Mesendoderm (in vitro differentiated cells): Measurements from ENCODE around the gene P3H2.
A peak's percentile ranks its signal among the peaks of the same experiment; 100 is the strongest.

Experiments used
- DNase-seq: peaks from one replicate; pipeline ENCODE4 v3.0.0; 2013
- H2AK5ac ChIP-seq: 2 replicates; pipeline ENCODE4 v1.6.1; 2013; ENCODE audit warnings: low read length, inconsistent platforms
- H2BK120ac ChIP-seq: 2 replicates; pipeline ENCODE4 v1.6.1; 2013; ENCODE audit warnings: low read depth, mild to moderate bottlenecking, low read length, moderate library complexity, mixed read lengths
- H2BK15ac ChIP-seq: replicated peaks from 2 replicates; pipeline ENCODE4 v1.6.1; 2013; ENCODE audit warnings: low read depth, mild to moderate bottlenecking, moderate library complexity
- H2BK5ac ChIP-seq: 2 replicates; pipeline ENCODE4 v1.6.1; 2013; ENCODE audit warnings: low read length, inconsistent platforms
- H3K18ac ChIP-seq: 2 replicates; pipeline ENCODE4 v1.6.1; 2013; ENCODE audit warnings: mild to moderate bottlenecking, low read length, mixed read lengths
- H3K23ac ChIP-seq: one replicate; pipeline ENCODE4 v1.6.1; 2013; ENCODE audit warnings: low read length
- H3K27ac ChIP-seq: 2 replicates; pipeline ENCODE4 v1.5.1; 2013; ENCODE audit warnings: low read depth, mild to moderate bottlenecking, inconsistent platforms, low read length, moderate library complexity
- H3K27me3 ChIP-seq: 2 replicates; pipeline ENCODE4 v1.6.1; 2013; ENCODE audit warnings: low read length, control low read depth, mild to moderate bottlenecking, inconsistent platforms; ENCODE audit not compliant: insufficient read depth, poor library complexity
- H3K36me3 ChIP-seq: 2 replicates; pipeline ENCODE4 v1.6.1; 2013; ENCODE audit warnings: low read length, inconsistent platforms; ENCODE audit not compliant: control insufficient read depth, insufficient read depth
- H3K4ac ChIP-seq: one replicate; pipeline ENCODE4 v1.6.1; 2013; ENCODE audit warnings: low read depth, mild to moderate bottlenecking, low read length, moderate library complexity
- H3K4me1 ChIP-seq: 2 replicates; pipeline ENCODE4 v1.6.1; 2013; ENCODE audit warnings: low read depth, low read length, inconsistent platforms; ENCODE audit not compliant: control insufficient read depth
- H3K4me2 ChIP-seq: 2 replicates; pipeline ENCODE4 v1.6.1; 2013; ENCODE audit warnings: low read length
- H3K4me3 ChIP-seq: 2 replicates; pipeline ENCODE4 v1.5.1; 2013; ENCODE audit warnings: mild to moderate bottlenecking, low read length
- H3K56ac ChIP-seq: one replicate; pipeline ENCODE4 v1.6.1; 2013; ENCODE audit warnings: low read length
- H3K79me1 ChIP-seq: 2 replicates; pipeline ENCODE4 v1.6.1; 2013; ENCODE audit warnings: low read length, inconsistent platforms
- H3K79me2 ChIP-seq: 2 replicates; pipeline ENCODE4 v1.6.1; 2013; ENCODE audit warnings: mild to moderate bottlenecking, low read length; ENCODE audit not compliant: control insufficient read depth, insufficient read depth
- H3K9ac ChIP-seq: 2 replicates; pipeline ENCODE4 v1.6.1; 2013; ENCODE audit warnings: low read length, inconsistent platforms
- H4K5ac ChIP-seq: one replicate; pipeline ENCODE4 v1.6.1; 2013; ENCODE audit warnings: low read length
- H4K8ac ChIP-seq: one replicate; pipeline ENCODE4 v1.6.1; 2013; ENCODE audit warnings: low read depth, mild to moderate bottlenecking, control low read depth, low read length, moderate library complexity
- WGBS: extraction: QIAGEN DNeasy Blood & Tissue Kit; methylation state at CpG from one replicate; pipeline ENCODE4 v1.1.7; 2013; ENCODE audit warnings: low lambda C conversion rate, missing lambda C conversion rate; ENCODE audit not compliant: insufficient coverage; ENCODE audit errors: extremely low coverage; 5-methylcytosine and 5-hydroxymethylcytosine counted together

P3H2 gene

DNA sequence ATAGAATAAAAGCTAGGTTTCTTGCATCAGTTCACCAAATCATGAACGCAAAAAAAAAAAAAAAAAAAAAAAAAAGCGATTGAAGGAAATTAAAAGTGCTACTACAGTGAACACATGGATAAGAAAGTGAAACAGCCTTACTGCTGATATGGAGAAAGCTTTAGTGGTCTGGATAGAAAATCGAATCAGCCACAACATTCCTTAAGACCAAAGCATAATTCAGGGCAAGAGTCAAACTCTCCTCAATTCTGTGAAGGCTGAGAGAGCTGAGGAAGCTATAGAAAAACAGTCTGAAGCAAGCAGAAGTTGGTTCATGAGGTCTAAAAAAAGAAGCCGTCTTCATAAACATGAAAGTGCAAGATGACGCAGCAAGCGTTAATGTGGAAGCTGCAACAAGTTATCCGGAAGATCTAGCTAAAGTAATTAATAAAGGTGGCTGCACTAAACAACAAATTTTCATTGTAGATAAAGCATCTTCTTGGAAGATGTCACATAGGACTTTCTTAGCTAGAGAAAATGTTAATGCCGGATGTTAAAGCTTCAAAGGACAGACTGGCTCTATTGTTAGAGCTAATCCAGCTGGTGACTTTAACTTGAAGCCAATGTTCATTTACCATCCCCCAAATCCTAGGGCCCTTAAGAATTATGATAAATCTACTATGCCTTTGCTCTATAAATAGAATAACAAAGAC lies 19.2 kb downstream of the P3H2 start:
- no peak overlapping the region for H2BK5ac ChIP-seq
- H3K4me1 ChIP-seq = no peaks in the 10 kb centered on the region
- no peak overlapping the region for H4K5ac ChIP-seq
- H2AK5ac ChIP-seq = no peak overlapping the region
- DNase-seq = no peak
- H3K36me3 ChIP-seq = no peaks in the 10 kb centered on the region
- H3K23ac ChIP-seq = no peak overlapping the region
- no peak overlapping the region for H3K56ac ChIP-seq
- H2BK120ac ChIP-seq = no peak overlapping the region
- no peak overlapping the region for H3K4me2 ChIP-seq
- no peaks in the 10 kb centered on the region for H3K27me3 ChIP-seq
- no peak overlapping the region for H3K18ac ChIP-seq
- H3K79me2 ChIP-seq = peaks cover 16% of the 10 kb centered on the region
- H3K9ac ChIP-seq = no peak overlapping the region
- H4K8ac ChIP-seq = no peak overlapping the region
- no peak overlapping the region for H3K27ac ChIP-seq
- no peaks in the 10 kb centered on the region for H3K79me1 ChIP-seq
- no CpG with 5 or more reads among the region's 8 CpGs for WGBS
- H3K4me3 ChIP-seq = no peak overlapping the region
- H3K4ac ChIP-seq = no peak overlapping the region
- no peak overlapping the region for H2BK15ac ChIP-seq

DNA sequence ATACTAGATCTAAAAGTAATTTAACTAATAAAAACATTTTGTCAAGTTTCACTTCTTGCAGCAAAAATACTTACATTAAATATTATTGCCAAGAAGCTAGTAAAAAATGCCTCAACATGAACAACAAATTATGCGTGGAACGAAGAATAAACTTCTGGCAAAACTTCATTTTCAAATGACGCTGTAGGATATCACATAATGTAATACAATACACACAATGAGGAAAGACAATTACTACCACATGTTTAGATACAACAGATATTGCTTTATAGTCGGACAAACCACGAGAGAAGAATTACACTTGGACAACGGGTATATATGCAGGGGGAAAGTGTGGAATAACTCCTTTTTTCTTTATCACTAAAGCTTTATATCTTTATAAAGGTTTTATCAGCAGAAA lies 21.6 kb downstream of the P3H2 start:
- Histone ChIP-seq H3K9ac (no peak overlapping the region), H3K27ac (no peak overlapping the region), H3K4me2 (no peak overlapping the region), H4K8ac (no peak overlapping the region), H3K79me1 (peaks cover 6% of the 10 kb centered on the region), H3K27me3 (no peaks in the 10 kb centered on the region), H3K4ac (no peak overlapping the region), H2BK120ac (no peak overlapping the region), H3K79me2 (peaks cover 26% of the 10 kb centered on the region), H3K56ac (no peak overlapping the region), H2BK15ac (no peak overlapping the region), H3K36me3 (no peaks in the 10 kb centered on the region), H3K4me1 (no peaks in the 10 kb centered on the region), H3K23ac (no peak overlapping the region), H3K18ac (no peak overlapping the region), H2BK5ac (no peak overlapping the region), H2AK5ac (no peak overlapping the region), H3K4me3 (no peak overlapping the region), H4K5ac (no peak overlapping the region)
- no peak for DNase-seq
- WGBS = no CpG with 5 or more reads among the region's 6 CpGs

DNA sequence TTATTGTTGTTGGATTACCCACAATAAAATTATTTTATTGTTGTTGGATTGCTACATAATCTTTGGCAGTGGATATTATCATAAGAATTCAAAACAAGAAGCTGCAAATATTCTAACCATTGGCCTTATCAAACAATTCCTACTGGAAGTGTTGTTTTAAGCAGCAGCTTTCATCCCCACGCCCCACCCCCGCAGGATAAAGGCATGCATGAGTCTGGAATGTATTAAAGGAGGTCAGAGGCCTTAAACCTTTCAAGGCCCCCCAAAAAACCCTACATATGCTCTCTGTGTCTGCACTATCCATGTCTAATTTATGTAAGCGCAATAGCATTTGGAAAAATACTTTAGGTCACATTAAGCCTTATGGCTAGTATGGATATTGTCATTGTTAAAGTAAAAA lies 23.1 kb downstream of the P3H2 start:
- peak; percentile 70 for DNase-seq
- Histone ChIP-seq H3K27ac (no peak overlapping the region), H4K8ac (no peak overlapping the region), H2BK120ac (no peak overlapping the region), H3K4me1 (peaks cover 2% of the 10 kb centered on the region), H3K4ac (no peak overlapping the region), H3K4me3 (no peak overlapping the region), H2AK5ac (no peak overlapping the region), H3K36me3 (peaks cover 2% of the 10 kb centered on the region), H3K79me1 (peaks cover 8% of the 10 kb centered on the region), H2BK15ac (no peak overlapping the region), H4K5ac (no peak overlapping the region), H3K23ac (no peak overlapping the region), H3K18ac (no peak overlapping the region), H2BK5ac (no peak overlapping the region), H3K56ac (no peak overlapping the region), H3K27me3 (no peaks in the 10 kb centered on the region), H3K9ac (no peak overlapping the region), H3K79me2 (peaks cover 32% of the 10 kb centered on the region), H3K4me2 (no peak overlapping the region)
- WGBS = no CpG with 5 or more reads among the region's 3 CpGs

DNA sequence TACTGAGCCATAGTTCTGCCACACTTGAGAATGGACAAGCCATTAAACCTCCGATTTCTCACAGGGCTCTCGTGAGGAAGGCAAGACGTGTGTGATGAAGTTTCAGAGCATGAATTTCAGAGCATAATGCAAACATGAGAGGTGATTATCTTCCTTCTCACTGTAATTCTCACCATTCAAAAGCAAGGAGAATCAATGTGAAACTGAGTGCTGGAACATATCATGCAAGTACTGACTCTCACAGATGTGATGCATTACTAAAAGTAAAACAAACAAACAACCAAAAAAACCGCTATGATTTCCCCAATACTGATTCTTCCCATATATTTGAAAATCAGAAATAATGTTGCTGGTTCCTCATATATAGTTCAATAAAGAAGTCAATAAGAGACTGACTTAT lies 23.7 kb downstream of the P3H2 start:
- Histone ChIP-seq H3K27me3 (no peaks in the 10 kb centered on the region), H2BK5ac (no peak overlapping the region), H3K79me1 (peaks cover 8% of the 10 kb centered on the region), H3K9ac (no peak overlapping the region), H3K56ac (no peak overlapping the region), H2BK120ac (no peak overlapping the region), H4K8ac (no peak overlapping the region), H3K4me3 (no peak overlapping the region), H3K18ac (no peak overlapping the region), H2BK15ac (no peak overlapping the region), H3K79me2 (peaks cover 32% of the 10 kb centered on the region), H3K23ac (no peak overlapping the region), H3K4me2 (no peak overlapping the region), H3K4me1 (peaks cover 2% of the 10 kb centered on the region), H4K5ac (no peak overlapping the region), H3K4ac (no peak overlapping the region), H2AK5ac (no peak overlapping the region), H3K36me3 (peaks cover 2% of the 10 kb centered on the region), H3K27ac (no peak overlapping the region)
- DNase-seq = no peak
- no CpG with 5 or more reads among the region's 4 CpGs for WGBS

DNA sequence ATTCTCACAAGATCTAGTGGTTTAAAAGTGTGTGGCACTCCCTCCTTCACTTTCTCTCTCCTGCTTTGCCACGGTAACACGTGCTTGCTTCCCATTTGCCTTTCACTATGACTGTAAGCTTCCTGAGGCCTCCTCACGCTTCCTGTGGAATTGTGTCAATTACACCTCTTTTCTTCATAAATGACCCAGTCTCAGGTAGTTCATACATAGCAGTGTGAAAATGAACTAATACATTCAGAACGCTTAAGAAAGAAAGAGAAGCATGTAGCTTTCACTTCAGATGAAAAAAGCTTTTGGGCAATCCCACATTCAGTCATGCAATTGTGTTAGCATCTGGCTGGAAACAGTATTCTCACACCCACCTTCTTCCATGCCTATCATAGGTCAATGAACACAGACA lies 24.4 kb downstream of the P3H2 start:
- no peak overlapping the region for H2BK120ac ChIP-seq
- H3K56ac ChIP-seq = no peak overlapping the region
- H3K4me3 ChIP-seq = no peak overlapping the region
- no peak overlapping the region for H4K5ac ChIP-seq
- H3K36me3 ChIP-seq = peaks cover 2% of the 10 kb centered on the region
- no peak overlapping the region for H3K23ac ChIP-seq
- H3K4ac ChIP-seq = no peak overlapping the region
- WGBS = no CpG with 5 or more reads among the region's 4 CpGs
- H3K4me1 ChIP-seq = peaks cover 2% of the 10 kb centered on the region
- no peak overlapping the region for H2BK15ac ChIP-seq
- H3K27ac ChIP-seq = no peak overlapping the region
- no peak overlapping the region for H2AK5ac ChIP-seq
- no peak overlapping the region for H3K4me2 ChIP-seq
- H3K9ac ChIP-seq = no peak overlapping the region
- no peaks in the 10 kb centered on the region for H3K27me3 ChIP-seq
- DNase-seq = no peak
- H3K18ac ChIP-seq = no peak overlapping the region
- H4K8ac ChIP-seq = no peak overlapping the region
- H3K79me2 ChIP-seq = peaks cover 30% of the 10 kb centered on the region
- no peak overlapping the region for H2BK5ac ChIP-seq
- peaks cover 8% of the 10 kb centered on the region for H3K79me1 ChIP-seq

DNA sequence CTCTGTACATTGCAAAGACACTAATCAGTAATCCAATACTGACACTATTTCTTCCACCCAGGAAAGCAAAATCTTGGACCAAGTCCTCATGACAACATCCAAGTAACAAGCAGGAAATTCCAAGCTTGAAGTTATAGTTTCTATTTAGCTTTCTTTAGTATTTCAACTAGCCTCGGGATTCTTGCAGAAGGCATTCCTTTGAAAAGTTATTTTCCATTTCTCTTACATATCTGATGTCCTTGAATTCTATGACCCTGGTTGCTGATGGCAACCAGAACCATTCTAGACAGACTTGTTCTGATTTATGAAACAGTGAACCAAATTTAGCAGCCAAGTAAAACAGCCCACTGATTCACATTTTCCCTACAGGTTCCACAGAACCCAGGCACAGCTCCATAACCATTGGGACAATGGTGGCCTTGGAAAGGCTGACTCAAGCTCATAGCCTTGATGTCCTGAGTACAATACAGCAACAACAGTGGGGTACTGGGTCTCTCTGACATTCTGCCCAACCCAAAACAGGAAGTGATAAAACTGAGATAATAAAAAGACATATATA lies 26.5 kb downstream of the P3H2 start:
- Histone ChIP-seq H2BK120ac (no peak overlapping the region), H3K79me2 (peaks cover 30% of the 10 kb centered on the region), H3K36me3 (peaks cover 2% of the 10 kb centered on the region), H3K4me2 (no peak overlapping the region), H2BK5ac (no peak overlapping the region), H3K27ac (no peak overlapping the region), H3K4me1 (peaks cover 2% of the 10 kb centered on the region), H3K9ac (no peak overlapping the region), H4K8ac (no peak overlapping the region), H4K5ac (no peak overlapping the region), H3K79me1 (peaks cover 8% of the 10 kb centered on the region), H3K18ac (peak overlapping the region; percentile 56), H2AK5ac (no peak overlapping the region), H3K4ac (no peak overlapping the region), H3K23ac (no peak overlapping the region), H3K27me3 (no peaks in the 10 kb centered on the region), H3K56ac (no peak overlapping the region), H2BK15ac (no peak overlapping the region), H3K4me3 (no peak overlapping the region)
- WGBS = no CpG with 5 or more reads among the region's 1 CpG
- no peak for DNase-seq
